Ammon's horn (tissue), 1 donor: ENCODE results near the gene CXADR.
A peak's percentile ranks its signal among the peaks of the same experiment; 100 is the strongest.

Source experiments
- DNase-seq: peaks from one replicate; pipeline ENCODE4 v3.0.0-alpha.2; 2016; ENCODE audit warnings: low spot score

The CXADR gene

GRCh38 chr21:17542371-17543011 lies 29.6 kb downstream of the CXADR start:
- peak; percentile 39 for DNase-seq

- no peak for DNase-seq
These were observed 32.2 kb downstream of the CXADR start for GRCh38 chr21:17545007-17545406.

- no peak for DNase-seq
These were observed 35.4 kb downstream of the CXADR start for GRCh38 chr21:17548262-17548661.

GRCh38 chr21:17550671-17551308 lies 37.9 kb downstream of the CXADR start:
- DNase-seq: no peak

GRCh38 chr21:17552410-17552809 lies 39.6 kb downstream of the CXADR start:
- DNase-seq: no peak

- DNase-seq: no peak
These were observed 41.3 kb downstream of the CXADR start for GRCh38 chr21:17554120-17554519.

- DNase-seq: peak; percentile 71
These were observed 42.0 kb downstream of the CXADR start for GRCh38 chr21:17554679-17555465.

GRCh38 chr21:17560377-17561025 lies 47.7 kb downstream of the CXADR start:
- DNase-seq: no peak

GRCh38 chr21:17570786-17571185 lies 57.9 kb downstream of the CXADR start:
- DNase-seq: no peak

- DNase-seq: no peak
These were observed 59.6 kb downstream of the CXADR start for GRCh38 chr21:17572431-17572830.

GRCh38 chr21:17575076-17575475 lies 62.2 kb downstream of the CXADR start:
- no peak for DNase-seq

GRCh38 chr21:17576080-17576835 lies 63.4 kb downstream of the CXADR start:
- no peak for DNase-seq

- no peak for DNase-seq
These were observed 64.9 kb downstream of the CXADR start for GRCh38 chr21:17577701-17578100.

GRCh38 chr21:17578162-17578561 lies 65.3 kb downstream of the CXADR start:
- no peak for DNase-seq

GRCh38 chr21:17578876-17579275 lies 66.0 kb downstream of the CXADR start:
- DNase-seq: no peak

GRCh38 chr21:17580319-17580718 lies 67.5 kb downstream of the CXADR start:
- no peak for DNase-seq

GRCh38 chr21:17583898-17584297 lies 71.1 kb downstream of the CXADR start:
- DNase-seq: no peak

- peak; percentile 54 for DNase-seq
These were observed 73.1 kb downstream of the CXADR start for GRCh38 chr21:17585875-17586450.

GRCh38 chr21:17590430-17590829 lies 77.6 kb downstream of the CXADR start:
- no peak for DNase-seq

GRCh38 chr21:17597680-17598079 lies 84.8 kb downstream of the CXADR start:
- no peak for DNase-seq

GRCh38 chr21:17598437-17598836 lies 85.6 kb downstream of the CXADR start:
- no peak for DNase-seq

GRCh38 chr21:17602874-17603273 lies 90.0 kb downstream of the CXADR start:
- no peak for DNase-seq
